Measurements from ENCODE around the gene KCNQ4. TPM values are rescaled to one million over a fixed set of nuclear protein-coding genes. Genes with fewer than 3 reads are reported as not detected.

KCNQ4 gene
- total and polyA plus RNA-seq, 2 of the 13 experiments (the other 11 are each of a cell fraction or from before 2014, with no cell fraction given) = 0.02 to 0.09 TPM

GRCh38 chr1:40739455-40740008, 44.1 kb upstream of the KCNQ4 start:
- ATAC-seq = no peak
- BruUV-seq (replicated peaks) = no TSS peak
- ChIA-PET POLR2A (interaction anchor here (1.4 kb wide), 1 partner anchor 19 kb away, joined by 4 read pairs; no protein-coding TSS in a partner anchor), CTCF (ENCODE audit: low intra/inter-chr PET ratio, low total read pairs) (no interaction called here)
- Histone ChIP-seq H3K27ac (ENCODE audit: extremely low read length, insufficient read depth, low read length) (peak overlapping the region; percentile 18), H2AFZ (ENCODE audit: low read length) (no peak overlapping the region), H3K4me1 (ENCODE audit: insufficient read depth, low read length) (peaks cover 43% of the 10 kb centered on the region), H3K79me2 (ENCODE audit: insufficient read depth, low read length) (peaks cover 46% of the 10 kb centered on the region), H3K4me3 (replicated peaks in 1 of 3; ENCODE audit: insufficient read depth in 1 of 3, low read depth in 2 of 3, low read length in 3 of 3) (no peak overlapping the region), H3K9me3 (ENCODE audit: low read length) (no peaks in the 10 kb centered on the region), H3K27me3 (ENCODE audit: control insufficient read depth in 1 of 2, insufficient read depth in 2 of 2, low read length in 2 of 2) (no peaks in the 10 kb centered on the region), H3K4me2 (ENCODE audit: low read depth, low read length) (no peak overlapping the region), H4K20me1 (ENCODE audit: insufficient read depth, low read length) (no peaks in the 10 kb centered on the region), H3K36me3 (replicated peaks in 1 of 2; ENCODE audit: control insufficient read depth in 1 of 2, insufficient read depth in 2 of 2, low read length in 2 of 2) (peaks cover 12 to 69% of the 10 kb centered on the region in 2 experiments), H3K9ac (ENCODE audit: insufficient read depth, low read depth, low read length) (no peak overlapping the region)
- DNase-seq (ENCODE audit: low spot score) = no peak
- FAIRE-seq = no peak
- in situ Hi-C loops (cut with HindIII; ENCODE audit: extremely low pct_ligation_motif_present, low pct_unique_long_range_greater_than_20kb) = no loop called here
- intact Hi-C loops (cut with micrococcal nuclease; ENCODE audit: unreplicated experiment) = no loop called here
- WGBS (ENCODE audit: low lambda C conversion rate) = 93% methylated on average over 3 of the region's 3 CpGs
- no peak for TF ChIP-seq ATF2 (CRISPR knock-in tag; IDR thresholded peaks at IDR 0.05)
- TF ChIP-seq AGO2 (optimal IDR thresholded peaks at IDR 0.05; ENCODE audit: low read depth, low read length) = no peak
- no peak for TF ChIP-seq BCL3 (CRISPR knock-in tag; IDR thresholded peaks at IDR 0.05)
- no peak for TF ChIP-seq ZNF709 (CRISPR knock-in tag; IDR thresholded peaks at IDR 0.05)
- no peak for TF ChIP-seq POLR2G (IDR thresholded peaks at IDR 0.05; ENCODE audit: low read depth, low read length)
- TF ChIP-seq PAXIP1 (CRISPR knock-in tag; conservative IDR thresholded peaks at IDR 0.05) = no peak
- TF ChIP-seq NR2C2 (CRISPR knock-in tag; IDR thresholded peaks at IDR 0.05; ENCODE audit: borderline replicate concordance) = no peak
- no peak for TF ChIP-seq MTA1 (CRISPR knock-in tag; IDR thresholded peaks at IDR 0.05; ENCODE audit: borderline replicate concordance)
- no peak for TF ChIP-seq CBFB (CRISPR knock-in tag; IDR thresholded peaks at IDR 0.05)
- TF ChIP-seq PHB2 (IDR thresholded peaks at IDR 0.05; ENCODE audit: partially characterized antibody) = no peak
- TF ChIP-seq ETV5 (CRISPR knock-in tag; IDR thresholded peaks at IDR 0.05; ENCODE audit: borderline replicate concordance) = no peak
- TF ChIP-seq NFE2L1 (CRISPR knock-in tag; IDR thresholded peaks at IDR 0.05; ENCODE audit: borderline replicate concordance) = no peak
- no peak for TF ChIP-seq RXRA (CRISPR knock-in tag; IDR thresholded peaks at IDR 0.05)
- no peak for TF ChIP-seq ZNF282 (IDR thresholded peaks at IDR 0.05; ENCODE audit: partially characterized antibody)

Data from HepG2 (cell line).